HEK293 (cell line): Measurements from ENCODE around the gene PLD6.

Experiments
- CTCF ChIA-PET: fragments of 350-600 bp; formaldehyde crosslinking; extraction: SDS; loops from one replicate; lab custom pipeline; 2021; ENCODE audit warnings: antibody characterized with exemption; lab: Yijun Ruan, JAX
- POLR2A ChIA-PET: fragments of 300-600 bp; formaldehyde crosslinking; extraction: SDS; loops from one replicate; lab custom pipeline; 2020; ENCODE audit warnings: antibody characterized with exemption, inconsistent platforms; lab: Yijun Ruan, JAX
- H3K27ac ChIP-seq: fragments of 200-500 bp; sonication (Bioruptor generic); 2 replicates; pipeline ENCODE4 v1.5.1; 2014; ENCODE audit warnings: low read depth, low read length, control low read depth, inconsistent platforms; ENCODE audit errors: extremely low read depth
- H3K36me3 ChIP-seq, 2 experiments: fragments of 200-500 bp in 1 of 2; sonication (Bioruptor generic) in 1 of 2; 1 replicate in 1 of 2; 2 replicates in 1 of 2; pipeline ENCODE4 v1.5.1; 2014 to 2017; ENCODE audit warnings: inconsistent platforms in 2 of 2, low read length in 2 of 2; ENCODE audit not compliant: control insufficient read depth in 2 of 2, insufficient read depth in 1 of 2
- H3K4me1 ChIP-seq: fragments of 200-500 bp; sonication (Bioruptor generic); 2 replicates; pipeline ENCODE4 v1.5.1; 2014; ENCODE audit warnings: mild to moderate bottlenecking, low read length, inconsistent platforms; ENCODE audit not compliant: control insufficient read depth, insufficient read depth
- H3K4me3 ChIP-seq: 2 replicates; pipeline ENCODE4 v1.5.1; 2011; ENCODE audit warnings: low read depth, mild to moderate bottlenecking, control low read depth, low read length, moderate library complexity
- H3K9me3 ChIP-seq: fragments of 200-500 bp; sonication (Bioruptor generic); 2 replicates; pipeline ENCODE4 v1.5.1; 2014; ENCODE audit warnings: low read depth, low read length, inconsistent platforms; ENCODE audit not compliant: control insufficient read depth, insufficient read depth
- FEZF1 ChIP-seq: fragments of 450-650 bp; formaldehyde crosslinking; IDR thresholded peaks from 2 replicates; pipeline ENCODE4 v1.5.1; 2016; ENCODE audit warnings: missing biosample characterization, missing genetic modification characterization
- KLF7 ChIP-seq: fragments of 450-650 bp; formaldehyde crosslinking; IDR thresholded peaks from 2 replicates; pipeline ENCODE4 v1.5.1; 2016; ENCODE audit warnings: missing biosample characterization, missing genetic modification characterization, borderline replicate concordance
- KLF9 ChIP-seq: fragments of 450-650 bp; formaldehyde crosslinking; IDR thresholded peaks from 2 replicates; pipeline ENCODE4 v1.5.1; 2016; ENCODE audit warnings: missing biosample characterization, missing genetic modification characterization, low read depth
- PATZ1 ChIP-seq: fragments of 450-650 bp; formaldehyde crosslinking; IDR thresholded peaks from 2 replicates; pipeline ENCODE4 v1.5.1; 2016; ENCODE audit warnings: missing biosample characterization, missing genetic modification characterization
- PRDM10 ChIP-seq: fragments of 450-650 bp; formaldehyde crosslinking; IDR thresholded peaks from 2 replicates; pipeline ENCODE4 v1.5.1; 2016; ENCODE audit warnings: missing biosample characterization, missing genetic modification characterization
- REPIN1 ChIP-seq: fragments of 450-650 bp; formaldehyde crosslinking; IDR thresholded peaks from 2 replicates; pipeline ENCODE4 v1.5.1; 2017; ENCODE audit warnings: missing biosample characterization, missing genetic modification characterization, low read depth
- ZBTB17 ChIP-seq: fragments of 450-650 bp; formaldehyde crosslinking; IDR thresholded peaks from 2 replicates; pipeline ENCODE4 v1.5.1; 2016; ENCODE audit warnings: missing biosample characterization, missing genetic modification characterization
- ZFP37 ChIP-seq: fragments of 450-650 bp; formaldehyde crosslinking; IDR thresholded peaks from 2 replicates; pipeline ENCODE4 v1.5.1; 2016; ENCODE audit warnings: missing biosample characterization, missing genetic modification characterization
- ZNF18 ChIP-seq: fragments of 450-650 bp; formaldehyde crosslinking; IDR thresholded peaks from 2 replicates; pipeline ENCODE4 v1.5.1; 2016; ENCODE audit warnings: missing biosample characterization, missing genetic modification characterization
- ZNF214 ChIP-seq: fragments of 450-650 bp; formaldehyde crosslinking; IDR thresholded peaks from 2 replicates; pipeline ENCODE4 v1.5.1; 2017; ENCODE audit warnings: missing biosample characterization, mild to moderate bottlenecking, missing genetic modification characterization, borderline replicate concordance
- ZNF26 ChIP-seq: fragments of 450-650 bp; formaldehyde crosslinking; IDR thresholded peaks from 2 replicates; pipeline ENCODE4 v1.5.1; 2016; ENCODE audit warnings: missing biosample characterization, missing genetic modification characterization
- ZNF571 ChIP-seq: fragments of 450-650 bp; formaldehyde crosslinking; IDR thresholded peaks from 2 replicates; pipeline ENCODE4 v1.5.0; 2017; ENCODE audit warnings: missing biosample characterization, missing genetic modification characterization
- ZNF843 ChIP-seq: fragments of 450-650 bp; formaldehyde crosslinking; IDR thresholded peaks from 2 replicates; pipeline ENCODE4 v1.5.1; 2016; ENCODE audit warnings: missing biosample characterization, missing genetic modification characterization
- TF ChIP-seq, protein P1 (sequence below): fragments of 450-650 bp; formaldehyde crosslinking; IDR thresholded peaks from 2 replicates; pipeline ENCODE4 v1.5.1; 2017; ENCODE audit warnings: missing biosample characterization, missing genetic modification characterization
- TF ChIP-seq, protein P2 (sequence below): fragments of 450-650 bp; formaldehyde crosslinking; IDR thresholded peaks from 2 replicates; pipeline ENCODE4 v1.5.1; 2017; ENCODE audit warnings: missing biosample characterization, missing genetic modification characterization
- TF ChIP-seq, protein P3 (sequence below): fragments of 450-650 bp; formaldehyde crosslinking; IDR thresholded peaks from 2 replicates; pipeline ENCODE4 v1.5.1; 2016; ENCODE audit warnings: missing biosample characterization, missing genetic modification characterization

The PLD6 gene

GRCh38 chr17:17154981-17155380 lies 51.2 kb downstream of the PLD6 start (continued):
- TF ChIP-seq, protein P1, sequence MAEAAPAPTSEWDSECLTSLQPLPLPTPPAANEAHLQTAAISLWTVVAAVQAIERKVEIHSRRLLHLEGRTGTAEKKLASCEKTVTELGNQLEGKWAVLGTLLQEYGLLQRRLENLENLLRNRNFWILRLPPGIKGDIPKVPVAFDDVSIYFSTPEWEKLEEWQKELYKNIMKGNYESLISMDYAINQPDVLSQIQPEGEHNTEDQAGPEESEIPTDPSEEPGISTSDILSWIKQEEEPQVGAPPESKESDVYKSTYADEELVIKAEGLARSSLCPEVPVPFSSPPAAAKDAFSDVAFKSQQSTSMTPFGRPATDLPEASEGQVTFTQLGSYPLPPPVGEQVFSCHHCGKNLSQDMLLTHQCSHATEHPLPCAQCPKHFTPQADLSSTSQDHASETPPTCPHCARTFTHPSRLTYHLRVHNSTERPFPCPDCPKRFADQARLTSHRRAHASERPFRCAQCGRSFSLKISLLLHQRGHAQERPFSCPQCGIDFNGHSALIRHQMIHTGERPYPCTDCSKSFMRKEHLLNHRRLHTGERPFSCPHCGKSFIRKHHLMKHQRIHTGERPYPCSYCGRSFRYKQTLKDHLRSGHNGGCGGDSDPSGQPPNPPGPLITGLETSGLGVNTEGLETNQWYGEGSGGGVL (tag by site-specific recombination): no peak
- TF ChIP-seq ZNF26 (no peak), ZNF18 (tag by site-specific recombination) (no peak), PRDM10 (no peak)

DNA sequence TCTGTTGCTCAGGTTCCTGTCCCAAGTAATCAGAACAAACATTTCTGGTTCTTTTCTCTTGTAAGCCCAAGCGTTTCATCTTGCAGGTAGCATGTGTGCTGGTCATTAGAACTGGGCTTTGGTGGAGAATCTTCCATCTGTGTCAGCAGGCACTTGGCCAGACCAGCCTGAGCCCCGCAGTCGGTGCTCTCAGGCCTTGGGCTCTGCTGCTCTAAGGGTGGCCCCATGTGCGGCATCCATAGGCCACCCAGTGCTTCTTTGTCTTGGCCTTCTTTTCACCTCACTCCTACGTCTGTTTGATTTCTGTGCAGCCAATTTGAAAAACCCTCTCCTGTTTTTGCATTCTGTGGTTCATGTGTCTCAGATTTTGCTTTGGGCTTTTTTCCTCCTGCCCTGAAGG lies 51.6 kb downstream of the PLD6 start:
- CTCF ChIA-PET: interaction anchor here (1.0 kb wide), 1 partner anchor 13 kb away, joined by 4 read pairs; no protein-coding TSS in a partner anchor
- Histone ChIP-seq H3K27ac (no peak overlapping the region), H3K9me3 (no peaks in the 10 kb centered on the region), H3K4me3 (no peak overlapping the region), H3K4me1 (no peaks in the 10 kb centered on the region), H3K36me3 (peaks cover 23 to 97% of the 10 kb centered on the region in 2 experiments)
- POLR2A ChIA-PET: no interaction called here
- TF ChIP-seq, protein P2, sequence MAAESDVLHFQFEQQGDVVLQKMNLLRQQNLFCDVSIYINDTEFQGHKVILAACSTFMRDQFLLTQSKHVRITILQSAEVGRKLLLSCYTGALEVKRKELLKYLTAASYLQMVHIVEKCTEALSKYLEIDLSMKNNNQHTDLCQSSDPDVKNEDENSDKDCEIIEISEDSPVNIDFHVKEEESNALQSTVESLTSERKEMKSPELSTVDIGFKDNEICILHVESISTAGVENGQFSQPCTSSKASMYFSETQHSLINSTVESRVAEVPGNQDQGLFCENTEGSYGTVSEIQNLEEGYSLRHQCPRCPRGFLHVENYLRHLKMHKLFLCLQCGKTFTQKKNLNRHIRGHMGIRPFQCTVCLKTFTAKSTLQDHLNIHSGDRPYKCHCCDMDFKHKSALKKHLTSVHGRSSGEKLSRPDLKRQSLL (tag by site-specific recombination): no peak
- TF ChIP-seq KLF7 (no peak), FEZF1 (tag by site-specific recombination) (no peak), ZNF571 (no peak), PATZ1 (no peak), ZNF843 (tag by site-specific recombination) (no peak), PRDM10 (no peak), ZBTB17 (tag by site-specific recombination) (no peak), ZNF214 (tag by site-specific recombination) (no peak), KLF9 (tag by site-specific recombination) (no peak), REPIN1 (tag by site-specific recombination) (no peak), ZFP37 (tag by site-specific recombination) (no peak)
- TF ChIP-seq, protein P3, sequence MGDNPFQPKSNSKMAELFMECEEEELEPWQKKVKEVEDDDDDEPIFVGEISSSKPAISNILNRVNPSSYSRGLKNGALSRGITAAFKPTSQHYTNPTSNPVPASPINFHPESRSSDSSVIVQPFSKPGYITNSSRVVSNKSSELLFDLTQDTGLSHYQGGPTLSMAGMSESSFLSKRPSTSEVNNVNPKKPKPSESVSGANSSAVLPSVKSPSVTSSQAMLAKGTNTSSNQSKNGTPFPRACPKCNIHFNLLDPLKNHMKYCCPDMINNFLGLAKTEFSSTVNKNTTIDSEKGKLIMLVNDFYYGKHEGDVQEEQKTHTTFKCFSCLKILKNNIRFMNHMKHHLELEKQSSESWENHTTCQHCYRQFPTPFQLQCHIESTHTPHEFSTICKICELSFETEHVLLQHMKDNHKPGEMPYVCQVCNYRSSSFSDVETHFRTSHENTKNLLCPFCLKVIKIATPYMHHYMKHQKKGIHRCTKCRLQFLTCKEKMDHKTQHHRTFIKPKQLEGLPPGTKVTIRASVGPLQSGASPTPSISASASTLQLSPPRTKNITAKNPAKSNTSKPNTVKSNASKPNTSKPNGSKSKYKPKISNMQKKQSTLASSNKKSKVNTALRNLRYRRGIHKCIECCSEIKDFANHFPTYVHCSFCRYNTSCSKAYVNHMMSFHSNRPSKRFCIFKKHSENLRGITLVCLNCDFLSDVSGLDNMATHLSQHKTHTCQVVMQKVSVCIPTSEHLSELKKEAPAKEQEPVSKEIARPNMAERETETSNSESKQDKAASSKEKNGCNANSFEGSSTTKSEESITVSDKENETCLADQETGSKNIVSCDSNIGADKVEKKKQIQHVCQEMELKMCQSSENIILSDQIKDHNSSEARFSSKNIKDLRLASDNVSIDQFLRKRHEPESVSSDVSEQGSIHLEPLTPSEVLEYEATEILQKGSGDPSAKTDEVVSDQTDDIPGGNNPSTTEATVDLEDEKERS: no peak
